GM21619 (cell line): ENCODE results near the gene LRG1.
"Not testable (repeated sequence)": the region's sequence is repeated elsewhere in the genome, so short reads cannot be mapped to it uniquely, and the experiment has no call there.

ENCODE experiments used
- ATAC-seq: cut with Tn5 transposase; IDR thresholded peaks from one replicate; pipeline ENCODE4 v1.9.1; 2021; ENCODE audit not compliant: unreplicated experiment

The LRG1 gene

DNA sequence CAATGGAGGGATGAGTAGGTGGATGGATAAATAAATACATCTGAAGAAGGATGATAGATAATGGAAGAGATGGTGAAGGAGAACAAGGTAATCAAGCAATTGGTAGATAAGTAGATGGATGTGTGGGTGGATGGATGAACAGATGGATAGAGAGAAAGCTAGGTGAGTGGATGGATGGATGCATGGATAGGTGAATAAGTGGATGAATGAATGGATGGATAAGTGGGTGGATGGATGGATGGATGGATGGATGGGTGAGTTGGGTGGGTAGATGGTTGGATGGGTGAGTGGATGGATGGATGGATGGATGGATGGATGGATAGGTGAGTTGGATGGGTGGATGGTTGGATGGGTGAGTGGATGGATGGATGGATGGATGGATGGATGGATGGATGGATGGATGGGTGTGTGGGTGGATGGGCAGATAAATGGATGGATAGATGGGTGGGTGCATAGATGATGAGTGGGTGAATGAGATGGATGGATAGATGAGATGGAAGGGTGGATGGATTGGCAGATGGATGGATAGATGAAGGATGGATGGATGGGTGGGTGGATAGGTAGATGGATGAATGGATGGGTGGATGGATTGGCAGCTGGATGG is 13.4 kb upstream of the LRG1 start:
- no peak for ATAC-seq

DNA sequence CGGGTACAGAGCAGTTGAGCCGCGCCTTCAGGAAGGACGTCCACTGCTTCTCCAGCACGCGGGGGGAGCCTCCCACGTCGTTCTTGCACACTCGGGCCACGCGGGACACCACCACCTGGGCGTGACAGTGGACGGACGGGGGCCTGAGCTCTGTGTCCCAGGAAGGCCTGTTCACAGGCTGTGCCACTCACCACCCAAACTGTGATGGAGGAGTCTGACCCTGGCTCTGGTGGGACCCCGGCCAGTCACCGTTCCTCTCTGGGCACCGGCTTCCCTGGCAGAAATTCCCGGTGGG is 12.6 kb upstream of the LRG1 start:
- no peak for ATAC-seq

DNA sequence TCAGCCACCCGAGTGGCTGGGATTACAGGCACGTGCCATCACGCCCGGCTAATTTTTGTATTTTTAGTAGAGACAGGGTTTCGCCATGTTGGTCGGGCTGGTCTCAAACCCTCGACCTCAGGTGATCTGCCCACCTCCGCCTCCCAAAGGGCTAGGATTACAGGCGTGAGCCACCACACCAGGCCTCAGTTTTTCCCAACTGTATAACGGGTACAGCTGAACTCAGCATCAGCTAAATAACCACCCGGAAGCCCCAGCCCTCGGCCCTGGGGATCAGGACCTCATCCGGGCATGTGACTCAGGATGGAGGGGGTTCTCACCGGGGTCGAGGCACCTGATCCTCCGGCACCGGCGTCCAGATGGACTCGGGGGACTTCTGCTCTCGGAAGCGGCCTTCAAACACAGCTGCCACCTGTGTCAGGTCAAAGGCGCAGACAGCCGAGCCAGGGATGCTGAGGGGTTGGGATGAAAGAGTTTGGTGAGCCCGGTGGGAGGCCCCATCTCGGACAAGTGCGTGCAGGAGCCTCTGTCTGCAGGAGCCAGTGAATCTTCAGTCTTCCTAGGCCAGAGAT is 10.7 kb upstream of the LRG1 start:
- no peak for ATAC-seq

DNA sequence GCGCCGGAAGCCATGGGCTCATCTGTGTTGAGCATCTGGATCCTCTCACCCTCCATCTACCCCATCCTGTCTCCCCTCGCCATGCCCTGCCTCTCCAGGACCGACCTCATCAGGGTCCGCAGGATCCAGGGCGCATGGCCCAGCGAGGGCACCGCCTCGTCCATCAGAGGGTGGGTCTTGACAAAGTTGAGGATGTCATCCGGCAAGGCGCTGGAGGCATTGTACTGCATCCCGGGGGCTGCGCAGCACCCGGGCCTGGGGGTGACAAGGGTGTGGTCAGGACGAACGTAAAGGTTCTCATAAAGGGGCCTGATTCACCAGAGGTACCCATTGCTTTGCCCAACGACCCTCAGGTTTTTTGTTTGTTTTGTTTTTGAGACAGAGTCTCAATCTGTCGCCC is 10.2 kb upstream of the LRG1 start:
- no peak for ATAC-seq

DNA sequence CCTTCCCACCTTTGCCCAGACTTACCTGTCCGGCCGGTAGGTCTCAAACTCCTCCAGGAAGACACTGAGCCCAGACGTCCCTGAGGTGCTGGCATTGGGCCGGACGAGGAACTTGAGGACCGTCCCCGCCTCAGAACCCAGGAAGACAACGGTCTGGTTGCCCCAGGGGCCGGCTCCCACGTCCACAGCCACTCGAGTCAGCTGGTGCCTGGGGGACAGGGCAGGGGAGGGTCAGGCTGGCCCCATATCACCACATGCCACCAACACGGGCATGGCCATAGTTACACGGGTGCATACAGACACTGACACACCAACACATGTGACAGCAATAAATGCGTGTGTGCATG is 8.4 kb upstream of the LRG1 start:
- no peak for ATAC-seq

DNA sequence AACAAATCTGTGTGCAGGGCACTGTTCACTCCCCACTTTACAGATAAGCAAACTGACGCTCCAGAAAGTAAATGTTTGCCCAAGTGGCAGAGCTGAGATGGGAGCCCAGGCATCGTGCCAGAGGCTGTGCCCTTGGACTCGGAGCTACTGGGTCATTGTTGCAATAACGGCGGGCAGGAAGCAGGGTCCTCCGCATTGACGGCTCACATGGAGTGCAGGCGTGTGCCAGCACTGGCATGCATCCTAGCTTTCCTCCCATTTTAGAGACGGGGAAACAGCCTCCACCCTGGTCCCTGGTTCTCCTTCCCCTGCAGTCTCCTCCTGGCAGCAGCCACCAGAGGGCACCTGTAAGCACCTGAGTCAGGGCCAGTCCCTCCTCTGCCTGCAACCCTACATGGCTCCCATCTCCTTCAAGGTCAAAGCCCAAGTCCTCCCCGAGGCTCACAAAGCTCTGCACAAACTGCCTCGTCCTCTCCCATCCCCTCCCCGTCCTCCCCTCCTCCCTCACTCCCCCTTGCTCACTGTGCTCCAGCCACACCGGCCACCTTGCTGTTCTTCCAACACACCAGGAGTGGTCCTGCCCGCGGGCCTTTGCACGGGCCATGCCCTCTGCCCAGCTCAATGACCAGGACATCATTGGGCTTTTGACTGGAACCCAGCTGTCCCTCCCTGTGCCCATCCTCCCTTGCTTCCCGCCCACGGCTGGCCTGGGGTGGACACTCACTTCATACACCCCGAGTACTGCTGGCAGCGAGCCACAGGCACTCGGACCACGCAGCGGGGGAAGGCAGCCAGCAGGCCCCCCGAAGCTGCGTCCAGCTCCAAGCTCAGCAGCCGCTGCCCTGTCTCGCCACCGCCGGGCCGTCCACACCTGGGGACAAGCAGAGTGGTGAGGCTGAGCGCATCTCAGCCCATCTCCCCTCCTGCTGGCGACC is 7.7 kb upstream of the LRG1 start:
- no peak for ATAC-seq

DNA sequence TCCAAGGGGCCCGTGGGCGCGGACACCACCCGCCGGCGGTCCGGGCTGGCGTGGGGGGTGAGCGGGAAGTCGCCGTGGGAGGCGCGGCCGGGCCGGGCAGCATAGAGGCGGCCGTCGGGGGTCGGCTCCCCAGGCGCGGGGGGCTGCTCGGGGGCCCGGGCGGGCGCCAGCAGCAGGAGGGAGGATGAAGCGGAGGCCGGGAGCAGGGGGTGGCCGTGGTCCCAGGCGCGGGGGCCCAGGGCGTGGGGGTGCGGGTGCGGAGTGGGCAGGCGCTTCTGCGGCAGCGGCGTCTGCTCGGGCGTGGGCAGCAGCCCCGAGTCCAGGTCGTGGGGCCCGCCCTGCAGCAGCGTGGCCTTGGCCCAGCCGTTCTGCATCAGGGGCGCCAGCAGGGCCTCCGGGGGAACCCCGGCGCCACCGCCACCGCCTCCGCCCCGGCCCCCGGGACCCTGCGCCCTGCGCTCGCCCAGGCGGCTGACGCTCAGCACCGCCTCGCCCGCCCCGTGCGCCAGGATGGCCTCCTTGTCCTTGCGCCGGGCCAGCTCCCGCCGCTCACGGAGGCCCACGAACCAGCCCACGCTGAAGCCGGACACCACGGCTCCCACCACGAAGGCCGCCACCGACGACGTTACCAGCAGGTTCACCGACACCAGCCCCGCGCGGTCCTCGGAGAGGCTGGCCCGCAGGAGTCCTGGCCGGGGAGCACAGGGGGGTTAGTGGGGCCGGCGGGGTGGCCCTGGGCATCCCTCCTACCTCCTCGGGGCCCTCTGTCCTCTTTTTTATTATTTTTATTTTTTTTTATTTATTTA is 4.2 kb upstream of the LRG1 start:
- ATAC-seq = no peak

DNA sequence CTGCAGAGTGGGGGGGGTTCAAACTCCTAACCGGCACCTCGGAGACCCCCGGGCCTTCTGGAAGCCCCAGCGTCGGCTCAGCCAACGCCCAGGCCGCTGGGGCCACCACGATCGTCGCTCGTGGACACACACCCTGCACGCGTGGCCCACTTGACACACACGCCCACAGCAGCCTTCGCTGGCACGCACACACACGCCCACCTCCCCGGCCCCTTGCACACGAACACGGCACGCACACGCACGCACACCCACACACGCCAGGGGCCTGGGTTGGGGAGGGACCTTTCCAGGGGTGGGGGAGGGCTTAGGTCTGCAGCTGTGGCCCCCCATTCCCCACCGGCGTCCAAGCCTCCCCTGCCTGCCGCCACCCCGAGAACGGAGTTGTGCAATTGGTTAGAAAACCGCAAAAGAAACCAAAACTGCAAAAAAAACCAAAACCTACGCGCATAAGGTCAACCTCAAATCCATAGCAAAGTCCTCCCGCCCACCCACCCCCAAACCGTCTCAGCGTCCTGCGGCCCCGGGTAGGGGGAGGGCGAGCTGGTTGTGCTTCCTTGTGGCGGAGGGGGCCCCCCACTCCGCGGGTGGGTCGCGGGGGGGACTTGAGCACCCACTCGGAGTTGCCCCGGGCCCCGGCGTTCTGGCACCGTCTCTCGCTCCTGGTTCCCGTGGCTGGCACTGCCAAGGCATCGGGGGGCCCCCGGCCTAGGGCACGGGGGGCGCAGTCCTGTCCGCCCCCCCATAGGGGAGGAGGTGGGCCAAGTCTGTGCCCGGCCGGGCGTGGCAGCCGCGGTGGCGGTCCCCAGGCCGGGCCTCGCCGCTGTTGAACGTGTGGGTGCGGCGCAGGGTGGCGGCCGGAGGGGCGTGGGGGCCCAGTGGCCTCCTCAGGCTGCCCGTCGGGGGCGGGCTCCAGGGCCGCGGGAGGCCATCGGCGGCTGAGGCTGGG is 3.3 kb upstream of the LRG1 start:
- ATAC-seq = no peak

DNA sequence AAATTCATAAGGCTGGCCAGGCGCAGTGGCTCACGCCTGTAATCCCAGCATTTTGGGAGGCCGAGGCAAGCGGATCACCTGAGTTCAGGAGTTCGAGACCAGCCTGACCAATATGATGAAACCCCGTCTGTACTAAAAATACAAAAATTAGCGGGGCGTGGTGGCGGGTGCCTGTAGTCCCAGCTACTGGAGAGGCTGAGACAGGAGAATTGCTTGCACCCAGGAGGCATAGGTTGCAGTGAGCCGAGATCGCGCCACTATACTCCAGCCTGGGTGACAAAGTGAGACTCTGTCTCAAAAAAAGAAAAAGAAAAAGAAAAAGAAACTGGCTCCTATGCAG is 1.9 kb upstream of the LRG1 start:
- not testable (repeated sequence) for ATAC-seq

DNA sequence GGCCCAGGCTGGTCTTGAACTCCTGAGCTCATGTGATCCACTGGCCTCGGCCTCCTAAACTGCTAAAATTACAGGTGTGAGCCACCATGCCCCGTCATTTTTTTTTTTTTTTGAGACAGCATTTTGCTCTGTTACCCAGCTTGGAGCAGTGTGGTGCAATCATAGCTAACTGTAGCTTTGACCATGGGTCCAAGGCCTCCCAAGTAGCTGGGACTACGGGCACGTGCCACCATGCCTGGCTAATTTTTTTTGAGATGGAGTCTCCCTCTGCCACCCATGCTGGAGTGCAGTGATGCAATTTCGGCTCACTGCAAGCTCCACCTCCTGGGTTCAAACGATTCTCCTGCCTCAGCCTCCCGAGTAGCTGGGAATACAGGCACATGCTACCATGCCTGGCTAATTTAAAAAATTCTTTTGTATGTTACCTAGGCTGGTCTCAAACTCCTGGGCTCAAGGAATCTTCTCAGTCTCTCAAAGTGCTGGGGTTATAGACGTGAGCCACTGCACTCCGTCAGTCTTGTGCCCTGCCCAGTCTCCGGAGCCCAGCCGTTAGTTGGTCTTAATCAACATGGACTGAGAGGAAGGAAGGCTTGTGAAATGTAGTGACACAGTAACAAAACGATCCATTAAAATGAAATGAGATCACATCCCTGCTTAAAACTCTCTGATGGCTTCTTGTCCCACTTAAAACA is 1.4 kb upstream of the LRG1 start:
- ATAC-seq = no peak

DNA sequence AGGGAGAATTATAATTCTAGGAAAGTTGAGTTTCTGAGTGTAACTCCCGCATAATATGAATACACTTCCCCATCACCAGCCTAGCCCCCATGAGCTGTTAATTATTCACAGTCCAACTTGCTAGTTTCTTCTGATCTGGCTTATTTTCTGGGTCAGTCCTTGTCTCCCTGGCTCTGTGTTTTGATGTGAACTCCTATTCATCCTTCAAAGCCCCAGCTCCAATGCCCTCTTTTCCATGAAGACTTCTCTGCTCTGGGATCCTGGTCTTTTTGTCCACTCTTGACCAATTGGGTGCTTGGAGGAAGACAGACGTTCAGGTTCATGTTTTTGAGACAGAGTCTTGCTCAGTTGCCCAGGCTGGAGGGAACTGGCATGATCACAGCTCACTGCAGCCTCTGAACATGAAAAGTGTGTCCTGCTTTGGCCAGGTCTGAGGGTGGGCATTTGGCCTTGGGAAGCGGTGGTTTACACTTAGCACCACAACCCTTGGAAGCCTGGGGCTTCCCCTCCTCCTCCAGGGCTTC is 605 bp downstream of the LRG1 start:
- no peak for ATAC-seq

DNA sequence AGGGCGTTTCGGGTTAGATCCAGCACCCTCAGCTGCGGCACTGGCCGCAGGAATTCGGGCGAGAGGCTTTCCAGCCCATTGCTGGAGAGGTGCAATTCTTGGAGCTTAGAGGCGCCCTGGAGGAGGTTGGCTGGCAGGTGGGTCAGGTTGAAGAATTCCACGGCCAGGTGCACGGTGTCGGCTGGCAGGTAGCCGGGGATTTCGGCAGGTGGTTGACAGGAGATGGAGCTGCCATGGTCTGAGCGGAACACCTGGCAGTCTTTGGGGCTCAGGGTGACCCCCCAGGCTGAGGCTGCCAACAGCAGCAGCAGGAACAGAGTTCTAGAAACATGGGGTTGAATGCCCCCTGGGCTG is 1.3 kb downstream of the LRG1 start:
- ATAC-seq = no peak

DNA sequence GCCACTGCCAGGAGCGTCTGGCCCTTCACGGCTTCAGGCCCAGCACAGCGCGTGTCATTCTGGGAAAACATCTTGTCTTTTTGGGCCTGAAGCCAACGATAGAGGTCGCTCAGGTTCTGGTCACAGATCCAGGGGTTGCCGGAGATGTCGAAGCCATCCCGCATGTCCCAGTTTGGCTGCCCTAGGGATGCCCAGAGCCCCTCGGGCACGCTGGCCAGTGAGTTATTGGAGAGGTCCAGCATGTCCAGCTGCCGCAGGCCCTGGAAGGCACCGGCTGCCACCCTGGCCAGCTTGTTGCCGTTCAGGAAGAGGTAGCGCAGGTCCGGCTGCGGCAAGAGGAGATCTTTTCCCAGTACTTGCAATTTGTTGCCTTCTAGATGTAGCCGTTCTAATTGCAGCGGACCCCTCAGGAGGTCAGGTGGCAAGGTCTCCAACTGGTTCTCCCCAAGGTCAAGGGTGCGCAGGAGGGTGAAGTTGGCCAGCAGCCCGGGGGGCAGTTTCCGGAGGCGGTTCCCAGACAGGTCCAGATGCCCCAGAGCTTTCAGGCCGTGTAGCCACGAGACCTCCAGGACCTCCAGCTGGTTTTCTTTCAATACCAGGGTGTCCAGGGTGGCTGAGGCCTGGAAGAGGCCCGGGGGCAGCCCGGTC is 1.8 kb downstream of the LRG1 start:
- no peak for ATAC-seq

DNA sequence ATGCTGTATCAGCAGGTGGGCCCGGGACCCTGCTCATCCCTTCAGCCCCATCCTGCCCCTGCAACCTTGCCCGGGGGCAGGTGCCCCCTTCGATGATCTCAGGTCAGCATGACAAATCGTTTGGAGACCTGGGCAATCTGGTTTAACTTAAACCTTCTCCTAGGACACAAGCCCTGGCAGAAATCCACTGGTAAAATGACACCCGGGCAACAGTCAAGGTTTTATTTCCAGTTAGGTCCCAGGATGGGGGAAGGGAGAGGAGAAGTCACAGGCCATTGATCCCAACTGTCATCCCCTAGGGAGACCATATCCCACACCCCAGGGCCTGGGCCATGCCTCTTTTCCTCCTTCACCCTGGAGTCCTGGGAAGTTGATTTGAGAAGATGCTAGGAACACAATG is 3.0 kb downstream of the LRG1 start:
- no peak for ATAC-seq

DNA sequence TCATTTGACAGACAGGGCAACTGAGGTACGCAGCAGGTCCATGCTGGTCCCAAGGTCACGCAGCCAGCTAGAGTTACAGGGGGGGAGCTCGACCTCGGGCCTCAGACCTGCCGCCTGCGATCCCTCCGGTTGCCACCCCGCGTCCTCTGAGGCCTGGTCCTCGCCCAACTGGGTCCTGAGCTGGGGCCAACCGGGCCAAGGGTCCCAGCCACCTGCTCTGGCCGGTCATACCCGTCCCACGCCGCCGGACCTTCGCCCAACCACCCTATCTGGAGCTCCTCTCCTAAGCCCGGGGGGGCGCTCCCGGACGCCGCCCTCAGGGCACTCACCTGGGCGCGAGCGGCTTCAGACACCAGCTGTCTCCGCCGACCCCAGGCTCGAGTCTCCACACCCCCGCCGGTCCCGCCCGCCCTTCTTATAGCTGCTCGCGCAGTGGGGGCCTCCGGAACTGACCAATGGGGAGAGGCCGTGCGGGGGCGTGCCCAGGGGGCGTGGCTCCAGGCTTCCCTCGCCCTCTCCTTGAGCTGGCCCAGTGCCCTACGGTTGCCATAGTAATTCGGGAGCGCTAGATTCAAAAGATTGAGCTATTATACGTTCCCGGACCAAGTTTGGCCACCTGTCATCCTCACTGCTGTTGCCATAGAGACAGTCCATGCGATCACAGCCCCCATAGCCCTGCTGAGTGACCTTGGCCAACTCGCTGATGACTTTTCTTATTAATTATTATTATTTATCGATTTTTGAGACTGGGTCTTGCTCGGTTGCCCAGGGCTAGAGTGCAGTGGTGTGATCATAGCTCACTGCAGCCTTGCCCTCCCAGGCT is 4.8 kb downstream of the LRG1 start, which contains the start of gene PLIN5:
Gene PLIN5, minus strand, starts transcription at position 389 of the 823 bp plus-strand sequence. CDS start 1,150 bp downstream, outside the sequence.
- ATAC-seq = no peak

DNA sequence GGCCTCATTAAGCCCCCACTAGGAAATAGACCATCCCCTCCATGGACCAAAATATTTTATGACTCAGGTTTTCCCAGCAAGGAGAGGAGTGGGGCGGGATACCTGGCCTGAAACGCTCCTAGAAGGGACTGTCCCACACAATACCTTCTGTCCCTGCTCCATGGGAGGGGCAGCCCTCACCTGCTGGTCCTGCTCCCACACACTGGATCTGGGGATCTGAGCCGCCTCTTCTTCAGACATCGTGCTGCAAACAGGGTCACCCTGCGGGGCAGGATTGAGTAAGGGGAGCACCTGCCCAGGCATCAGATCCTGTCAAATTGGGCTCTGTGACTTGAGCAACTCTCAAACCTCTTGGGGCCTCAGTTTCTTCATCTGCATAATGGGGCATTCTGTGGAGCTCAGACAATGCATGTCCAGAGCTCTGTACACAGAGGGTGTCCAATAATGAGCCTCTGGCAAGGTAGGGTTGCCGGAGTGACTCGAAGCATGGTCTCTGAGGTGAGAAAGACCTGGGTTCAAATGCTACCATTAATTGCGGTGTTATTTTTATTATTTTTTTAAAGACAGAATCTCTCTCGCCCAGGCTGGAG is 5.9 kb downstream of the LRG1 start:
- no peak for ATAC-seq

DNA sequence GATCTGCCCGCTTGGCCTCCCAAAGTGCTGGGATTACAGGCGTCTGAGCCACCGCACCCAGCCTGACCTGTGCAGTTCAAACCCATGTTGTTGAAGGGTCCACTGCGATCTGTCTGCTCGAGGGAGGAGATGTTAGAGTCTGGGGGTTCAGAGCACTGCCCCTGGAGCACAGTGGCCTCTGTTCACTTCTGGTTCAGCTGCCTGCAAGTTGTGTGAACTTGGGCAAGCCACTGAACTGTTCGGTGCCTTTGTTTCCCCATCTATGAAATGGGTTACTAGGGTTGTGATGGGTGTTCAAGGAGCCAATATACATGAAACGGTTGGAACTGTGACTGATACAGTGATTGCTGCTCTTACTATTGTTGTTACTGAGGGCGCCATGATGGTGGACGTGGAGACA is 6.5 kb downstream of the LRG1 start:
- no peak for ATAC-seq

DNA sequence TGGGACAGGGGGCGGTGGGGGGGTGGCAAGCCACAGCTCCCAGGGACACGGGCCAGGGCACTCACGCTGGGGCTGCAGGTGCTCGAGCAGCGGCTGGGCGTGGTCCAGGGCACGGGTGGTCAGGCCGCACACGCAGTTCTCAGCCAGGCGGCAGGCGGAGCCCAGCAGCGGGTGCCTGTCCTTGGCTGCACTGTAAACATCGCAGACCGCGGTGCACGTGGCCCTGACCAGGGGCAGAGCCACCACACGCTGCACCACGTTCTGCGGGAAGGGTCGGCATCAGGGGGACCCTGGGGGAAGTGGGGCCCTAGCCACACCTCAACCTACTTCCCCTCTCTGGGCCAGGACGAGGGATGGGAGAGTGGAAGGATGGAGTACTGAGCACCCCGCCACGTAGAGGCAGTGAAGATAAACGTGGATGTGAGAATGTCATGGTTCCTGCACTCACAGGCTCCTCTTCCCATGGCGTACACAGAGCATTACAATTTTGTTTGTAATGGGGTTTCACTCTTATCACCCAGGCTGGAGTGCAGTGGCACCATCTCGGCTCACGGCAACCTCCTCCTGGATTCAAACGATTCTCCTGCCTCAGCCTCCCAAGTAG is 8.2 kb downstream of the LRG1 start:
- no peak for ATAC-seq
